Measurements from ENCODE around the gene GPC2.

GPC2 gene

GRCh38 chr7:100166970-100167911, 9.9 kb downstream of the GPC2 start:
- H3K4me3 ChIP-seq (ENCODE audit: low read depth, low read length), result no peak overlapping the region
- no peak for TF ChIP-seq CTCF (IDR thresholded peaks at IDR 0.05; ENCODE audit: control insufficient read depth, extremely low read depth, insufficient read depth)
- DNase-seq (ENCODE audit: low read depth), result no peak

GRCh38 chr7:100166317-100166940, 10.8 kb downstream of the GPC2 start:
- TF ChIP-seq CTCF (IDR thresholded peaks at IDR 0.05; ENCODE audit: control insufficient read depth, extremely low read depth, insufficient read depth), result no peak
- no peak overlapping the region for H3K4me3 ChIP-seq (ENCODE audit: low read depth, low read length)
- no peak for DNase-seq (ENCODE audit: low read depth)

GRCh38 chr7:100163871-100164270, 13.3 kb downstream of the GPC2 start:
- H3K4me3 ChIP-seq (ENCODE audit: low read depth, low read length), result no peak overlapping the region
- no peak for DNase-seq (ENCODE audit: low read depth)
- TF ChIP-seq CTCF (IDR thresholded peaks at IDR 0.05; ENCODE audit: control insufficient read depth, extremely low read depth, insufficient read depth), result no peak

- no peak for TF ChIP-seq CTCF (IDR thresholded peaks at IDR 0.05; ENCODE audit: control insufficient read depth, extremely low read depth, insufficient read depth)
- DNase-seq (ENCODE audit: low read depth), result no peak
- H3K4me3 ChIP-seq (ENCODE audit: low read depth, low read length), result no peak overlapping the region
Observed at GRCh38 chr7:100163006-100163531, 14.1 kb downstream of the GPC2 start.

- no peak for DNase-seq (ENCODE audit: low read depth)
- no peak overlapping the region for H3K4me3 ChIP-seq (ENCODE audit: low read depth, low read length)
- no peak for TF ChIP-seq CTCF (IDR thresholded peaks at IDR 0.05; ENCODE audit: control insufficient read depth, extremely low read depth, insufficient read depth)
Observed at GRCh38 chr7:100160067-100160466, 17.1 kb downstream of the GPC2 start.

- no peak for TF ChIP-seq CTCF (IDR thresholded peaks at IDR 0.05; ENCODE audit: control insufficient read depth, extremely low read depth, insufficient read depth)
- H3K4me3 ChIP-seq (ENCODE audit: low read depth, low read length), result peak overlapping the region; percentile 76
- no peak for DNase-seq (ENCODE audit: low read depth)
Observed at GRCh38 chr7:100159099-100159623, 18.0 kb downstream of the GPC2 start.
